DOHH2 (cell line): ENCODE results near the gene AFAP1L1.

Experiments used
- CTCF ChIP-seq: fragments of 200-600 bp; sonication (generic); IDR thresholded peaks from one replicate; pipeline ENCODE4 v1.5.1; 2014; ENCODE audit warnings: antibody characterized with exemption, mild to moderate bottlenecking, low read depth, low read length; ENCODE audit not compliant: poor library complexity, severe bottlenecking
- EZH2phosphoT487 ChIP-seq: fragments of 200-600 bp; sonication (generic); IDR thresholded peaks from 2 replicates; pipeline ENCODE4 v1.6.1; 2017; ENCODE audit warnings: borderline replicate concordance, mild to moderate bottlenecking, antibody characterized with exemption, low read length, moderate library complexity, mixed read lengths

DNA sequence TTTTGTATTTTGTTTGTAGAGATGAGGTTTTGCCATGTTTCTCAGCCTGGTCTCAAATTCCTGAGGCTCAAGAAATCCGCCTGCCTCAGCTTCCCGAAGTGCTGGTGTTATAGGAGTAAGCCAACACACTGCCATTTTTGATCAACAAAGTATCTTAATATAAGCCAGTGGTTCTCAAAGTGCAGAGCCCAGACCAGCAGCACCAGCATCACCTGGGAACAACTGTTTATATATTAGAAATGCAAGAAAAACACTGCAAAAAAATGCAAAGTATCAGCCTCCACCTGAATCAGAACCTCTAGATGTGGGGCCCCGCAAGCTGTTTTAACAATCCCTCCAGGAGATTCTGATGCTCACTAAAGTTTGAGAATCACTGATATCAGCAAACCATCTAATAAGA lies 101.3 kb downstream of the AFAP1L1 start:
- TF ChIP-seq CTCF (no peak), EZH2phosphoT487 (no peak)
